A172 (cell line): ENCODE measurements around the gene UBE2K. TPM values are rescaled to one million over a fixed set of nuclear protein-coding genes. Genes with fewer than 3 reads are reported as not detected.
"Not testable (repeated sequence)": the region's sequence is repeated elsewhere in the genome, so short reads cannot be mapped to it uniquely, and the experiment has no call there.

ENCODE experiments used
- DNase-seq: peaks from one replicate; pipeline ENCODE4 v3.0.0-alpha.2; 2015; ENCODE audit warnings: low spot score
- total RNA-seq: library from RNA; depleted of rRNA; stranded (reverse); fragments of >200 nt; shearing (Covaris generic); gene quantifications from 2 replicates; pipeline ENCODE4 v1.2.3, GENCODE V29; 2014; rRNA removed

Gene UBE2K, protein sequence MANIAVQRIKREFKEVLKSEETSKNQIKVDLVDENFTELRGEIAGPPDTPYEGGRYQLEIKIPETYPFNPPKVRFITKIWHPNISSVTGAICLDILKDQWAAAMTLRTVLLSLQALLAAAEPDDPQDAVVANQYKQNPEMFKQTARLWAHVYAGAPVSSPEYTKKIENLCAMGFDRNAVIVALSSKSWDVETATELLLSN
- 22.5 and 22.9 TPM in 2 replicates for total RNA-seq

DNA sequence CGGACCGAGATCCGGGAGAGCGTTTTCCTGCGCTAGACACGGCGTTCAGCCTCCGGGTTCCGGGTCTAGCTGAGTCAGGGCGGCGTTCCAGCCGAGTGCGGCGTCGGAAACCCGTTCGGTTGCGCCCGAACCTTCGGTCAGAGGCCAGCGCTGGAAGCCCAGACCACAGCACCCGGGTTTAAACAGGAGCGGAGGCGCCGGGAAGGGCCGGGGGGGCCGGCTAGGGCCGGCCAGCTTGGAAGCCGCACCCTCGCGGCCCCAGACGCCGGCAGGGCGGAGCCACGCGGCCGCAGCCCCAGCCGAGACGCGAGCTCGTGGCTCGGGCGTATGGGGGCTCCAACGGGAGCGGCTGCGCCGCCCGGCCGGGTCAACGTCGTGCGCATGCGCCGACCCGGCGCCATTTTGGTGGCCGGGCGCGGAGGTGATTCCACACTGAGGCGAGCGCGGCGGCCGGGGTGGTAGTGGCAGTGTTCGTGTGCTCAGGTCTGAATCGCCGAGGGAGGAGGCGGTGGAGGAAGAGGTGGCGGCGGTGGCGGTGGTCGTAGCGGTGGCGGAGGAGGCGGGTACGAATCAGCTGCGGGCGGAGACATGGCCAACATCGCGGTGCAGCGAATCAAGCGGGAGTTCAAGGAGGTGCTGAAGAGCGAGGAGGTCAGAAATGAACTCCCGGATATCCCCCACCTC, at the start of gene UBE2K:
Gene UBE2K, plus strand, starts transcription at position 397 of the 684 bp plus-strand sequence. Its CDS starts 192 bp downstream, at position 589.
- DNase-seq: peak; percentile 64

- DNase-seq: no peak
Measured at GRCh38 chr4:39648213-39648612, 49.7 kb upstream of the UBE2K start.

DNA sequence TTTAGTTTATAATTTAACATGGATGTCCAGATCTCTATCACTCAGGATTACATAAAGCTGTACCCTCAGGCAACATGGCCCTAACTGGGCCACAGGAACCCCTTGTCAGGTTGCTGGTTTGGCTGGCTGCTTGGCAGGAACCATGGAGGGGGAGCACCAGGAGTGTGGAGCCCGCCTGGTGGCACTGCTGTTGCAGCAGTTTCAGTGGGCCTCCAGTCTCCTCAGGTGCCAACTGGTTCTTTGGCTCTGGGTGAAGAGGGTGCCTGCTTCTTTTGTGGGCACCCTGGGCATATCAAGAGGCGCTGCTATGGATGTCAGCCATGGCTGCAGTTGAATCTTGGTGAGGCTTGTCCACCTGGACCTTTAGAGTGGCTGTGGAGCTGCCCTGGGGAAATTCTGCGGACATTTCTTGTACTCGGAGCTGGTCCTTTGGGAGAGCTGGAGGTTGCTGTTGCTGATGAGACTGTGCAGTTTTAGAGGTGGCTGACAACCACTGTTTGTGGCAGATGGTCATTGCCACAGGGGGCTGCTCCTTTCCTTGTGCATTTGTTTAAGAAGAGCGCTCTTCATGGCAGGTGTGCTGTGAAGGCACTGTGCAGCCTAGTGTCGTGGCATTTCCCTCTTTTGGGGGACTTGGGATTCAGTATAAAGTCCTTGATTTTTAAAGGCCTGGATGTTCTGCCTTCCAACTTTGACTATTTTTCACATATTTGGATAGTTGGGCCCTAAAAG, 48.9 kb upstream of the UBE2K start:
- no peak for DNase-seq

DNA sequence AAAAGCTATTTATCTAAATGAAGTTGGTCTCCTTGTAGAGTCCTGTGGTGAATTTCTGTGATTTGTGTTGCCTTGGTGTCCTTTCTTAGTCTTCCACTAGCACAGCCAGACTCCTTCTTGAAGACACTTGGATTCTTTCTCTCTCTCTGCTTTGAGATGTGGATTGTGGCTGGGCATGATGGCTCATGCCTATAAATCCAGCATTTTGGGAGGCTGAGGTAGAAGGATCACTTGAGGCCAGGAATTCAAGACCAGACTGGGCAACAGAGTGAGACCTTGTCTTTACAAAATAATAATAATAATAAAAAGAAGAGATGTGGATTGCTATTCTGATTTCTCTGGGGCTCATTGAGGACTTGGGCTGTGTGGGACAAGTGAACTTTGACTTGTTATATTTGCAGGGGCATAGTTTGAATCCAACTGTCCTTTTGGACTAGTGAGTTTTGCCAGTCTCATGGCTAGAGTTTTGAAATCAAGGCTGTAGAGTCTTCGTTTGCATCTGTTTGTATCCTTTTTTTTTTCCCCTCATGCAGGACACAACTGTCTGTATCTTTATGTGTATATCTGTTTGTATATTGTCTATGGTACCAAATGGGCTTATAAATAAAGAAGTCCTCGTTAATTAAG, 48.2 kb upstream of the UBE2K start:
- DNase-seq: no peak

GRCh38 chr4:39651586-39651985, 46.4 kb upstream of the UBE2K start:
- not testable (repeated sequence) for DNase-seq

DNA sequence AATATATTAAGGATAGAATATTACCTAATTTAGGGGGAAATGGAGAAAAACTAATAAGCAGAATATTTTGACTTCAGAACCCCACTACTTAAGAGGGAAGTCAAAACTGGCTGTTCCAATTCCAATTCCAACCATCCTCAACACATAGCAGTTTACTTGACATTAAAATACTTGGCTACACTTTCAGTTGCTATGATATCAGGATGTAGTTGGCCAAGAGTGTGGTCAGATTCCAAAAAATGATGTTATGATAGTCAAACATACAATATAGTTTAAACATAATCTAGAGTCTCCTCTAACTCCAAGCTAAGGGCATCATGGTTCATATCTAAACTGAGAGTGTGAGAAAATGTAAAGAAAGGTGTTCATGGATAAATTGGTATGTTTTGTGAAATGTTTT, 42.7 kb upstream of the UBE2K start:
- DNase-seq: no peak

- no peak for DNase-seq
Measured at GRCh38 chr4:39655876-39656275, 42.1 kb upstream of the UBE2K start.

DNA sequence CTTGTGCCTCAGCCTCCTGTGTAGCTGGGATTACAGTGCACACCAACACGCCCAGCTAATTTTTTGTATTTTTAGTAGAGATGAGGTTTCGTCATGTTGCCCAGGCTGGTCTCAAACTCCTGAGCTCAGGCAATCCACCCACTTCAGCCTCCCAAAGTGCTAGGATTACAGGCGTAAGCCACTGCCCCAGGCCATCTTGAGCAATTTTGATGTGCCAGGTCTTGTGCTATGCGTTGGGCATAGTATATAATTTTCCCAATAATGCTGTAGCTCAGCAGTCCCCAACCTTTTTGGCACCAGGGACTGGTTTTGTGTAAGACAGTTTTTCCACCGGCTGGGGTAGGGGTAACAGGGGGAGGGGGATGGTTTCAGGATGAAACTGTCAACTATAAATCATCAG, 41.3 kb upstream of the UBE2K start:
- DNase-seq: not testable (repeated sequence)

DNA sequence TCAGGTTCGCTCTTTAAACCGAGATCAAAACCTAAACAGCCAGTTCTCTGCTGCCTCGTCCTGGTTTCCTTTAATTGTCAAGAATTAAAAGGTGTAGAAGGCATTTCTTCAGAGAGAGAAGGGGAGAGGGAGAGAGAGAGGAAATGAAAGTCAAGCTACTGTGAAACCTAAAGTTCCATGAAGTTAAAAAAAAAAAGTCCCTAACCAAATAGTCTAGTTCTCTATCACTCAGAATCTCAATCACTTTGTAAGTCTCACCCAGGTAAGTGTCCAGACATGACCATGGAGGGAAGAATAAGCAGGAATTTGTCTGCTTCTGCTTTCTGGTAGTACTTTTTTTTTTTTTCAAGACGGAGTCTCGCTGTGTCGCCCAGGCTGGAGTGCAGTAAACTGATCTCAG, 40.5 kb upstream of the UBE2K start:
- no peak for DNase-seq

DNA sequence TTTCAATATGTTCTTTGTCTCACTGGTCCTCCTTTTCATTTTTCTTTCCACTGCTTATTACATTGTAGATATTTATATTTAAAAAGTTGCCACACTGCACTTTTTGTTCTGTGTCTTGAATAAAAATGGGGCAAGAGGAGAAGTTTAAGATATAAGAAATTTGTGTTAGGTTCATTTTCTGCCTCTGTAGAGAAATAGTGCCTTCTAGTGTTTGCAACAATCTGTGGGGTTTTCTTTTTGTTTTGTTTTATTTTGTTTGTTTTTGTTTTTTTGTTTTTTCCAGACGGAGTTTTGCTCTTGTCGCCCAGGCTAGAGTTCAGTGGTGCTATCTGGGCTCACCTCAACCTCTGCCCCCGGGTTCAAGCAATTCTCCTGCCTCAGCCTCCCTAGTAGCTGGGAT, 39.2 kb upstream of the UBE2K start:
- DNase-seq: no peak

DNA sequence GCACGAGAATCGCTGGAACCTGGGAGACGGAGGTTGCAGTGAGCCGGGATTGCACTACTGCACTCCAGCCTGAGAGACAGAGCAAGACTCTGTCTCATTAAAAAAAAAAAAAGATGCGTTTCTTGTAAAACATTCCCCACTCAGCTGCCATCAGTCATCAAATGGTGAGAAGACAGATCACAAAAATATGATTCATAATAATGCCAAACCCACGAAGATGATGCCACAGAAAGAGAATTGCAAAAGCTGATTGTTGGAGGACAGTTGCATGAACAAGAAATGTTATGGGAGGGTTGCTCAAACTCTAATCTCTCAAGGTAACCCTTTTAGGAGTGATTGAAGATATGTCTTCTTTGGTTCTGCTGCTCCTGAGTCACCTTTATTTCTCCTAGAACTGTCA, 37.9 kb upstream of the UBE2K start:
- no peak for DNase-seq

GRCh38 chr4:39660757-39661156, 37.2 kb upstream of the UBE2K start:
- no peak for DNase-seq

DNA sequence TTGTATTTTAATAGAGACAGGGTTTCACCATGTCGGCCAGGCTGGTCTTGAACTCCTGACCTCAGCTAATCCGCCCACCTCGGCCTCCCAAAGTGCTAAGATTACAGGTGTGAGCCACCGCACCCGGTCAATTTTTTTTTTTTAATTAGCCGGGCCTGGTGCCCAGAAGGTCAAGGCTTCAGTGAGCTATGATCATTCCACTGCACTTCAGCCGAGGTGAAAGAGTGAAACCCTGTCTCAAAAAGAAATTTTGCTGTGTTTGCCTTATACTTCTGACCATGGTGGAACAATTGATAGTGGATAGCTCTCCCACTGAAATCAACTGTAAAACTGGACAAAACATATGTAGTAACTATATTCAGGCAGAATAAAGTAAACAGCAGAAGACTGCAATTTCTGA, 35.3 kb upstream of the UBE2K start:
- no peak for DNase-seq

- no peak for DNase-seq
Measured at GRCh38 chr4:39664828-39665731, 32.9 kb upstream of the UBE2K start.

DNA sequence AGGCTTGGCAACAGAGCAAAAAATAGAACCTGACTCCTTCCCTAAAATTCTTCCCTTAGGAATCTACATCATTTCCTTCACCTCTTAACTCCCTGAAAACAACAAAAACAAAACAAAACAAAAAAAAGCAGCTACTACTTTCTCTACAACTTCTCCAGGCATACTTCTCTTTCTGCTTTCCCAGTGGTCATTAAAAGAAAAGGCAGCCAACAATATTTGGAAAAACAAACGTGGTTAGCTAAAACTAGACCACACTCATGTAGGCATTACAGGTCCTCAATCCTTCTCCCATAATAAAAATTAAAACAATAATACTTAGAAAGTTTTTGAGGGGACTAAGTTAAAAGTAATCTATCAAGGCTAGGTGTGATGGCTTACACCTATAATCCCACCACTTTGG, 30.2 kb upstream of the UBE2K start:
- no peak for DNase-seq

DNA sequence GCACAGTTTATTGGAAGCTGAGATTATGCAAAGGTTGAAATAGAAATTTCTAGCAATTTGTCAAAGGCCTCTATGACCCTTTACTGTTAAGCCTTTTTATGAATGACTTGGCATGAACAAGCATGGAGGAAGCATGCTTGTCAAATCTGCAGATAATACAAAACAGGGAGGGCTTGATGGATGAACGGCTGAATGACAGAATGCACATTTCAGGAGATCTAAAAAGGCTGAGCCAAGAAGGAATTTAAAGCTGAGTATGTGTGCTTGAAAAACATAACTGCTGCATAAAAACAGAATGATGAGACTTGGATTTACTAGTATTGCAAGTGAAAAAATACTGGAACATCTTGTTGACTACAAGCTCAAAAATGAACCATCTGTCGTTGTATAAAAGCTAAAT, 29.0 kb upstream of the UBE2K start:
- DNase-seq: no peak

- not testable (repeated sequence) for DNase-seq
Measured at GRCh38 chr4:39670296-39670695, 27.6 kb upstream of the UBE2K start.

GRCh38 chr4:39675681-39676080, 22.3 kb upstream of the UBE2K start:
- DNase-seq: not testable (repeated sequence)

DNA sequence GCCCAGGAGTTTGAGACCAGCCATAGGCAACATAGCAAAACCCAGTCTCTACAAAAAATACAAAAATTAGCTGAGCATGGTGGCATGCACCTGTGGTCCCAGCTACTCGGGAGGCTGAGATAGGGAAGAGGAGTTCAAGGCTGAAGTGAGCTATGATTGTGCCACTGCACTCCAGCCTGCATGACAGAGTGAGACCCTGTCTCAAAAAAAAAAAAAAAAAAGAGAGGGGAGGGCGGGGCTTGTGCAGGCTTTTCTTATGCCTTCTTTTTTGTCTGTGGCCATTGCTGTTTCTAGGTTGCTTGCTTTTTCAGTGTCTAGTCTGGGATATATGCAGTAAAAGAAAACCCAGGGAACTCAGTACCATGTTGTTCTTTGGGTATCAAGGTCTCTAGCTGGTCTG, 16.9 kb upstream of the UBE2K start:
- DNase-seq: not testable (repeated sequence)

GRCh38 chr4:39682138-39682537, 15.8 kb upstream of the UBE2K start:
- no peak for DNase-seq

- no peak for DNase-seq
Measured at GRCh38 chr4:39685990-39686389, 11.9 kb upstream of the UBE2K start.
